ENCODE measurements around the gene TOP2B.

- TF ChIP-seq SIN3B (IDR thresholded peaks at IDR 0.05; ENCODE audit: low read depth) (no peak), CTCF (IDR thresholded peaks at IDR 0.05 in 2 of 3, conservative IDR thresholded peaks at IDR 0.05 in 1 of 3; ENCODE audit: insufficient read depth in 2 of 3, low read depth in 1 of 3, low read length in 3 of 3) (no peak)
Observed at GRCh38 chr3:25708036-25708435, 43.3 kb upstream of the TOP2B start.
